GM18867 (cell line): Measurements from ENCODE around the gene FOXJ1.
"Not testable (repeated sequence)": the region's sequence is repeated elsewhere in the genome, so short reads cannot be mapped to it uniquely, and the experiment has no call there.

Experiments
- ATAC-seq: cut with Tn5 transposase; IDR thresholded peaks from one replicate; pipeline ENCODE4 v1.9.1; 2021; ENCODE audit warnings: mild to moderate bottlenecking, moderate library complexity; ENCODE audit not compliant: unreplicated experiment

FOXJ1 gene, protein sequence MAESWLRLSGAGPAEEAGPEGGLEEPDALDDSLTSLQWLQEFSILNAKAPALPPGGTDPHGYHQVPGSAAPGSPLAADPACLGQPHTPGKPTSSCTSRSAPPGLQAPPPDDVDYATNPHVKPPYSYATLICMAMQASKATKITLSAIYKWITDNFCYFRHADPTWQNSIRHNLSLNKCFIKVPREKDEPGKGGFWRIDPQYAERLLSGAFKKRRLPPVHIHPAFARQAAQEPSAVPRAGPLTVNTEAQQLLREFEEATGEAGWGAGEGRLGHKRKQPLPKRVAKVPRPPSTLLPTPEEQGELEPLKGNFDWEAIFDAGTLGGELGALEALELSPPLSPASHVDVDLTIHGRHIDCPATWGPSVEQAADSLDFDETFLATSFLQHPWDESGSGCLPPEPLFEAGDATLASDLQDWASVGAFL

DNA sequence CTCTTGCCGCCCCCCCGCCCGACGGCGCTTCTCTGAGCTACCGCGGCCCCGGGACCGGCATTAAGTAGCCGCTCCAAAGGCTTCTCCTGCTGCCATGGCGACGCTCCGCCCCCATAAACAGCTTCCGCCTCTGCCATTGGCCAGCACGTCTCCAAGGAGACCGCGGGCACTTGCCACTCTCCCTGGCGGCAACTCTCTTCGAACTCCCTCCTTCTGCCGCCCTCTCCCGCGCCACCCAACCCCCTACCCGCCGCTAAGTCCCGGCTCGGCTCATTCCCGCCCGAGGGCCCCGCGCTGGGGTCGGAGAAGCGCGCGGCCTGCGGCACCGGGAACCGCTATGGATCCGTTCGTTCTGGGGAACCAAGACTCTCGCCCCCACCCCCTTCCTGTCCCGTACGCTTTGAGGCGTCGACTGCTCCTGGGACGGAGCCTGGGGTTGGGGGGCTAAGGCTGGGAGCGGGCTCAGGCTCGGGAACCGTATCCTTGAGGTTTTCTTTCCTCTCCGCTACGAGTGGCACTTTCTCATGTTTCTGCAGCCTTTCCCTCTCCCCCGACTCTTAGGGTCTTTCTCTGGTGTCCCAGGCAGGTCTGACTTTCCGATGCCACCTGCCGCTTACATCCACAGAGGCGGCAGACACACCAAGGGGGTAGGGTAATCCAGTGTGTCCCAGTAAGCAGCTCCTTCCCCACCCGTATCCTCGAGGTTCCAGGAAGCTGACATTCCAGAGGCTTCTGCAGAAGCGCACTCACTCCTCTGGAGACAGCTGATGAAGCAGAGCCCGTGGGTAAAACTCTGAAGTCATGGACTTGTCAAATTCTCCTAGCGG, at the start of gene FOXJ1:
FOXJ1 (minus strand) TSS at position 34 of the 827 bp plus-strand sequence. CDS start 850 bp downstream, outside the sequence.
- peak; percentile 66 for ATAC-seq

DNA sequence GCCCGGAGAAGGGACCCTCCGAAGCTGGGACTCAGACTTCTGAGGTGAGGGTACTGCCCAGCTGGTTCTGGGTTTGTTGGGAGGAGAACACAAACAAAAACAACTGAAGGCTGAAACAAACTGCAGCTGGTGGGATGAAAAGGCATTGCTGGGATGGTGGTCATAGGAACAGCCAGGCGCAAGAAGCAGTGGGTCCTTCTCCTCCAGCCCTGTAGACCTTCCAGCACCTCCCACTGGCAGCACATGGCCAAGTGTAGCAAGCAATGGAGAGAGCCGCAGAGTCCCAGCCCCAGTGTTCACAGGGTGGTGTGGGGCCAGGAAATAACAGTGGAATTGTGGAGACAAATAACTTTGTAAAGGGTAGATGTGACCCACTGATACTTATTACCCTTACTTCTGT, 48.7 kb upstream of the FOXJ1 start:
- no peak for ATAC-seq

DNA sequence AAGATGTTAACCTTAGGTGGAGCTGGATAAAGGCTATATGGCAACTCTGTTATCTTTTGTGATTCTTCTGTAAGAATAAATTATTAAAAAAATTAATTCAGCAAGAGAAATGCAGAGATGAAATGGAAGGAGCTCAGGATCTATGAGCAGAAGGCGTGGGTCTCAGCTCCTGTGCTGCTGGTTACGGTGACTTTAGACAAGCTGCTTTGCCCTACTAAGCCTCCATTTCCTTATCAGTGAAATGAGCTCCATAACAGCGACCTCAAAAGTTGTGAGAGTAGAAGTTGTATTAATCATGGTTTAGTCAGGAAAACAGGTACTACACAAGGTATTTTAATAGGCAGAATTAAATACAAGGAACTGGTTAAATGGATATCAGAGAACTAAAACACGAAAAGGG, 48.2 kb upstream of the FOXJ1 start:
- no peak for ATAC-seq

DNA sequence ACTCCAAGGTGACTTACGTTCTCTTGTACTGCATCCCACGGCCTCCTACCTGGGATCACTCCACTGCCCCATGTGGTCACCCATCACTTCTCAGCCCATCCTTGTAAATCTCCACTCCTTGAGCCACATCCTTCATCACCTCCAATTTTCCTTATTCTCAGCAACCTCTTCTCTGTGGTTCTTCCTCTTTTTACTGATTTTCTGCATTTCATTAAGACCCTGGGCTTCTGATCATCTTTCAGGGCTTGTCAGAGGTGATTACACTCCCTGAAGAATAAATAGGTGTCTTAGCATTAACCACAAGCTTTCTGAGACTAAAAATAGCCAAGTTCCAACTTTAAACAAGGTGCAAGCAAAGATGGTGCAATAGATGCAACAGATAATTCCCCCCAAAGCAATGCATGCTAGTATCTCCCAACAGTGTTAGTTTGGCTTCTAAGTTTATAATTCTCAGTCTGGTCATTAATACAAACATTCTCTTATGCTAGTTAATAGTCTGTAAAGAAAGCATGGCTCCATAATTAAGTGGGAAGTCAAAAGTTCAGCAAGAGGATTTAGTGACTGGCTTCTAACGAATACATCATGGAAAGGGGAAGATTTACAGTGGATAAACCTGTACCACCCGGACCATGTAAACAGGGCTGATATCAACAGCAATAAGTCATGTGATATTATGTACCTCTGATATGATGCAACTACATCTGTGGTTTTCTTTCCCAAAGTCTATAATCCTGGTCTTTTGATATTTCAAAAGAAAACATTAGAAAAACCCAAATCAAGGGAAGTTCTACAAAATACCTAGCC, 47.4 kb upstream of the FOXJ1 start:
- ATAC-seq: no peak

GRCh38 chr17:76186774-76187173, 45.7 kb upstream of the FOXJ1 start:
- ATAC-seq: not testable (repeated sequence)

- ATAC-seq: no peak
These were observed 43.2 kb upstream of the FOXJ1 start for GRCh38 chr17:76184290-76184689.

DNA sequence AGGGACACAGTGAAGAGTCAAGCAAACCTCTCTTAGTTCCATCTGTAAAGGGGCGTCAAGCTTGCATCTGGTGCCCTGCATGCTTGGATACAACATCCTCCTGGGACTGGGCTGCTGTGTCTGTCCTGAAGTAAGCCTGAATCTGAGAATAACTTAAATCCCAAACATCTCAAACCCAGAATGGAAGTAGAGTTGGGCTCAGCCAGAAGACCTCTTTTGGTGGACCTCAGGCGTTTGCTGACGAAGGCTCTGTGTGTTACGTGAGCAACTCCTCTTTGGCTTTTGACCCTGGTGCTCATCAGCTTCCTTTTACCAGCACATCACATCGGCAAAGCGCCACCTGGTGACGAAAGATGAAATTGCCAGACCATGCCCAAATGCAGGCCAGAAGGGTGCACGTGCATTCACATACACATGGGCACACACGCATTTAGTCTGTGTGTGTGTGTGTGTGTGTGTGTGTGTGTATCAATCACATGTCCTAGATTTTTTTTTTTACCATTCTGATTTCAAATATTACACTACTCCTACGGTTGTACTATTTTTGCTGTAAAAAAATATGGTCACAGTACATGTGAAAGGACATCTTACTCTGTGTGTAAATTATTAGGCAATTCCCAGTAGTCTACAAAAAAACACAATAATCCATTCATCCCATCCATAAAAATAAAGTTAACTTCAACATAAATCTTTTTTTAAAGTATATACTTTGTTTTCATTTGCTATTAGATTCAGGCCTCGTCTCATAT, 41.1 kb upstream of the FOXJ1 start:
- peak; percentile 57 for ATAC-seq

- no peak for ATAC-seq
These were observed 38.7 kb upstream of the FOXJ1 start for GRCh38 chr17:76179496-76180467.

GRCh38 chr17:76178124-76178523, 37.1 kb upstream of the FOXJ1 start:
- ATAC-seq: no peak

DNA sequence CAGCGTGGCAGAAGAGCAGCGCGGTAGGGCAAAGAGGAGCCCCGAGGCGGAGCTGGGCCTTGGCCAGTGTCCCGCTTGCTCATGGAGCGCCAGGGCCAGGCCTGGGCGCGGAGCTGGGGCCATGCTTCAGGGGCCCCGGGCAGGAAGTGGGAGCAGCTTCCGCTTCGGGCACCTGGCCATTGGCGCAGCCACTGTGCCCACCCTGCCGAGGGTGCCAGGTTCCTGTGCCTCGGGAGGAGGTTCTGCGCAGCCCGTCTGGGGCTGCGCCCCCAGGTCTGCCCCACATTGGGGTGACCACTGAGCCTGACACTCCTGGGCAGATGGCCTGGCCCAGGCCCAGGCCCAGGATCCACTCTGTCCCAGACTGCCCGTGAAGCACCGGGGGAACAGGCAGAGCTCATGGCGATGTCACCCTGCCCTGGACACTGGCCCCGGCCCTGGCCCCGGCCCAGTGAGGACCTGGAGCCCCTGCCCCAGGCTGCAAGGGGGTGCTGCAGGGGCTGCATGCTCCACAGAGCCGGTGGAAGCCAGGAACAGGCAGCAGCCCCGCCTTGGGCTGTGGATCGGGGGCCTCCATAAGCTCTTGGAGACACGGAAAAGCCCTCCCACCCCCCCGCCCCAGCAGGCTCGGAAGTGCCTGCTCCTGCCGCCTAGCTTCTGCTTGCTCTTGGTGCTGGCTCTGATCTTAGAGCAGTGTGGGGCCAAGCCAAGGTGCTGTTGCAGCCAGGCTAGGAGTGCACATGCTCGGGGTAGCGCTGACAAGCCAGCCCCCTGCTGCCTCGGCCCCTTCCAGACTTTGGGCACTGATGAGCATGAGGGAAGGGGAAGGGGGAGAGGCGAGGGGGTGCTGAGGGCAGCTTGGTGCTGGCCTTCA, 35.9 kb upstream of the FOXJ1 start:
- ATAC-seq: no peak

DNA sequence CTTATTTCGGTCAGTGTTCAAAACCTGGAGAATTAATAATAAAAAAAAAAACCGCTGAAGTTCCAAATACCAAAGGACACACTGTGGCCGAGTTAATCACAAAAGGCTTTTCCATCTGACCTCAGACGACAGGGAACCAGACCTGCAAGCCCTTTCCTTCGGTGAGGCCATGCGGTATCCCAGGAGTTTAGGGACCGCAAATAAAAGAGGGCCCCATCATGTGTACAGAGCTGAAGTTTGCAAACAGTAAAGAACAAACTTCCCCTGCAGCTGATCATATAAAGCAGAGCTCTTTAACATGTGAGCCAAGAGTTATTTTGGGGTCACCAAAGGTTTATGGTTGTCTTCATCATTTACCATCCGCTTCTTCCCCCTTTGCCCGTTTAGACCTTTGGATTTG, 33.0 kb upstream of the FOXJ1 start:
- ATAC-seq: no peak

DNA sequence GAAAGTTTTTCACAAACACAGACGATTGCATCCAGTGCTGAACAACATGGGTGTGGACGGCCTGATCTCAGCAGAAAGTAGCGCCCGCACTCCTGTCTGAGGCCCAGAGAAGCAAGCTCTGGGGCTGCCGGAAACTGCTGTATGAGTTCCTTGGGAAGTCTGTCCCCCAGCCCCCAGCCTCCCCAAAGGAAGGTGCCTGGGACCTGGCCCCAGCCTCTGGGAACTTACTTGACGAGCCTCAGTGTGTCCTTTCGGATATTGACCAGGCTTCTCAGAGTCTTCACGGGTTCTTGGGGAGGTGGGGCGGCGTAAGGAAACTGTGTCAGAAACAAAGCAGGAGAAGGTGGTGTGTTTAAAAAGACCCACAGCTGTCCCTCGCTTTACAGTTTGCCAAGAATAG, 32.4 kb upstream of the FOXJ1 start:
- ATAC-seq: no peak

DNA sequence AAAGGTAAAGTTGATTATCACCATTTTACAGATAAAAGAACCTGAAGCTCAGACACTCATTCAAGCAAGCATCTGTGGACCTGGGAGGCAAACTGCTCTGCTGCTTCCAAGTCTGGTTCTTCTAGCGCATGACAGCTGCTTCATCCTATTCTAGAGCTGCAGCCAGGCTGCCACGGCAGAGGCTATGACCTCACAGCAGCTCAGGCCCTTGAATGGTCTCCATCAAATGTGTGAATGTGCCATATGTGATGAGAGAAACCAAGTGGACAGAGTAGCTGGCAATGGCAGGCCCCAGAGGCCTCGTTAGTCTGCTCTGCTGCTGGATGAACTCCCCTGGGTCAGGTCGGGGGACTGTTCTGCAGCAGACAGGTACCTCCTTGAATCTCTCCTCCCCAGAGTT, 30.7 kb upstream of the FOXJ1 start:
- ATAC-seq: no peak

DNA sequence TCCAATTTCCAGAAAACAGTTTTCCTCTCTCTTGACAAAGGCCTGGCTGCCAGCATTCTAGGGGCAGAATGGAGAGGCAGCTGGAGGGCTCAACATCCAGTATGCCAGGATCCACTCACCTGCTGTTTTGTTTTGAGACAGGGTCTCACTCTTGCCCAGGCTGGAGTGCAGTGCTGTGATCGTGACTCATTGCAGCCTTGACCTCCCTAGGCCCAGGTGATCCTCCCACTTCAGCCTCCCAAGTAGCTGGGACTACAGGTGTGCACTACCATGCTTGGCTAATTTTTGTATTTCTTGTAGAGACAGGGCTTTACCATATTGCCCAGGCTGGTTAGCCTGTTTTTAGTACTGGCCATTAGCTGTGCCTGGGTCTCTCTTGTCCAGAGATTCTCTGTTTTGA, 29.1 kb upstream of the FOXJ1 start:
- no peak for ATAC-seq

- ATAC-seq: no peak
These were observed 25.9 kb upstream of the FOXJ1 start for GRCh38 chr17:76166906-76167305.

- no peak for ATAC-seq
These were observed 25.1 kb upstream of the FOXJ1 start for GRCh38 chr17:76166168-76166567.

DNA sequence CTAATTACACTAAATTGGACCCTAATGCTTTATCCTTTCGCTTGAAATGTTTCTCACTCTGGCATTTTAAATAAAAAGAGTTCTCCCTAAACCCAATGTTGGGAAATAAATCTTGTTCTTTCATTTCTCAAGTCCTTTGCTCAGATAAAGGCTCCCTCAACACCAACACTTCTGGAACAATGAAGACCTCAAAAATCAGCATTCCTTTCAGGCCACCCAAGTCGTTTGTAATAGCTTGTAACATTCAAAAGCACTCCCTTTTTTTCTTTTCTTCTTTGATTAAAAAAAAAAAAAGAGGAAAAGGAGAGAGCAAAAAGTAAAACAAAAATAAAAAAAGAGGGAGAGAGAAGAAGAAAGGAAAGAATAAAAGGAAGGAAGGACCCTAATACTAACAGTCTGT, 23.3 kb upstream of the FOXJ1 start:
- no peak for ATAC-seq

- no peak for ATAC-seq
These were observed 22.9 kb upstream of the FOXJ1 start for GRCh38 chr17:76163919-76164318.
